Duodenal mucosa (tissue), 2 donors: ENCODE results near the gene EMC7.
"Not testable (repeated sequence)": the region's sequence is repeated elsewhere in the genome, so short reads cannot be mapped to it uniquely, and the experiment has no call there.

Experiments
- H3K27ac ChIP-seq: one replicate; pipeline ENCODE4 v1.7.0; 2013; ENCODE audit warnings: low read depth, low read length
- H3K27me3 ChIP-seq, 2 donors: one replicate each; pipeline ENCODE4 v1.7.0; 2013; ENCODE audit warnings: low read length in 2 of 2, control low read depth in 1 of 2; ENCODE audit not compliant: insufficient read depth in 2 of 2, control insufficient read depth in 1 of 2
- H3K36me3 ChIP-seq, 2 donors: one replicate each; pipeline ENCODE4 v1.7.0; 2013; ENCODE audit warnings: low read length in 2 of 2, control low read depth in 1 of 2; ENCODE audit not compliant: insufficient read depth in 2 of 2, control insufficient read depth in 1 of 2
- H3K4me1 ChIP-seq, 2 donors: one replicate each; pipeline ENCODE4 v1.7.0; 2013; ENCODE audit warnings: low read length in 2 of 2, control low read depth in 1 of 2; ENCODE audit not compliant: insufficient read depth in 2 of 2, control insufficient read depth in 1 of 2
- H3K4me3 ChIP-seq, 2 donors: one replicate each; pipeline ENCODE4 v1.7.0; 2013; ENCODE audit warnings: low read length in 2 of 2, low read depth in 1 of 2
- H3K9ac ChIP-seq, 2 donors: one replicate each; pipeline ENCODE4 v1.7.0; 2013; ENCODE audit warnings: low read length in 2 of 2, low read depth in 1 of 2
- H3K9me3 ChIP-seq, 2 donors: one replicate each; pipeline ENCODE4 v1.7.0; 2013; ENCODE audit warnings: low read length in 2 of 2, control low read depth in 1 of 2; ENCODE audit not compliant: control insufficient read depth in 1 of 2

Gene EMC7

DNA sequence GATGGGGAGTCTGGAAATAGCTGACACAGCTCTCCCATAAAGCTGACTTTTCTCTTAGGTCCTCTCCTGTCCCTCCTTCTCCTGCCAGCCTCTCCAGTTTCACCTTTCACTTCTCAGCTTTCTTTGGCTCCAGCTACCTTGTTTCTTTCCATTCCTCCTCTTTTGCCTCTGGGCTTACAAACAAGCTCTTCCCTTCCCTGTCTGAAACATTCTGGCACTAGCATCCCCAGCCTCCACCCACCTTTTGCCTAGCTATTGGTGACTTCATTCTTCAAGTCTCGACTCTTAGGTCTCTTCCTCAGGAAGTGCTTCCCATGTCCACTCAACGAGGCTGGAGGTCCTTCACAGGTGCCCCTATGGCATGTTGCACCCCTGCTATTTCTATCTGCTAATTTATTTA is 42.2 kb downstream of the EMC7 start:
- H3K36me3 ChIP-seq, result no peaks in the 10 kb centered on the region
- H3K27ac ChIP-seq, result no peak overlapping the region
- H3K9me3 ChIP-seq, result no peaks in the 10 kb centered on the region
- no peak overlapping the region for H3K9ac ChIP-seq
- no peak overlapping the region for H3K4me3 ChIP-seq
- H3K4me1 ChIP-seq, result no peaks in the 10 kb centered on the region
- no peaks in the 10 kb centered on the region for H3K27me3 ChIP-seq

DNA sequence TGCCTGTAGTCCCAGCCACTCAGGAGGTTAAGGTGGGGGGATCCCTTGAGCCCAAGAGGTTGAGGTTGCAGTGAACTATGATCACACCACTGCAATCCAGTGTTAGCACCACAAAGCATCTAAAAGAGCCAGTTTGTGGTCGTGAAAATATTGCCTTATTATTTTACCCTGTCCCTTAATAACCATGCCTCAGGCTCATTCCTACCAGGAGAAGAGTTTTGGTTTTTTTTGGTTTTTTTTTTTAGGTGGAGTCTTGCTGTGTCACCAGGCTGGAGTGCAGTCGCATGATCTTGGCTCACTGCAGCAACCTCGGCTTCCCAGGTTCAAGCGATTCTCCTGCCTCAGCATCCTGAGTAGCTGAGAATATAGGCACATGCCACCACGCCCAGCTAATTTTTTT is 44.8 kb downstream of the EMC7 start:
- Histone ChIP-seq H3K9me3 (peaks cover 0 to 3% of the 10 kb centered on the region in 2 donors), H3K4me3 (no peak overlapping the region), H3K27me3 (no peaks in the 10 kb centered on the region), H3K27ac (no peak overlapping the region), H3K9ac (no peak overlapping the region), H3K4me1 (no peaks in the 10 kb centered on the region), H3K36me3 (no peaks in the 10 kb centered on the region)

DNA sequence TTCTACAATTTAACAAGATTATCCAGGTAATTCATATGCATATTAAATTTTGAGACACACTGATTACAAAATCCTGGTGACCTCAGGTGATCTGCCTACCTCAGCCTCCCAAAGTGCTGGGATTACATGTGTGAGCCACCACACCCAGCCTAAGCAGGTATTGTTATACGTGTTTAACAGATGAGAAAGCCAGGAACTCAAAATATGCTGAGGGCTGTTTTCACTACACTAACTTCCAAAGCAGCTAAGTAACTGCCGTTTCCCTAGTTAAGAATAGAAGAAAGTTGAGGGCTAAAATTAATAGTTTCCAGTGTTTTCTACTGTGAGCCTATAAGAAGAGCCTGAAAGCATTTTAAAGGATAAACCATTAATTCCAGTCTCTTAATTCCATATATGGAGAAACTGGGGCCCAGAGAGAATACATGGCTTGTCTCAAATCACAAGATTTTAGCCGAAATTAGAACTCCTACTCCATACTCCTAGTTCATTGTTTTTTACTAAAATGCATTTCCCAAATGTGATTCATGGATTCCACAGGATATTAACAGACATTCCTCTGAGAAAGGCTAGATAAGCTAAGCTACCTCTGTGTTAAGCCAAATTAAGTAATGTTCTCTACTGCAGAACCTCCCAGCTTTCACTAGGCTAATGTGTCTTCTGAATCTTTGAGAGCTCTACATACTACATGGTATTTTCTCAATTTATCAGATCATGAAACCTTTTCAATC is 45.6 kb downstream of the EMC7 start:
- Histone ChIP-seq H3K4me3 (no peak overlapping the region), H3K36me3 (no peaks in the 10 kb centered on the region), H3K9ac (no peak overlapping the region), H3K4me1 (no peaks in the 10 kb centered on the region), H3K27ac (no peak overlapping the region), H3K27me3 (no peaks in the 10 kb centered on the region), H3K9me3 (peaks cover 0 to 4% of the 10 kb centered on the region in 2 donors)

DNA sequence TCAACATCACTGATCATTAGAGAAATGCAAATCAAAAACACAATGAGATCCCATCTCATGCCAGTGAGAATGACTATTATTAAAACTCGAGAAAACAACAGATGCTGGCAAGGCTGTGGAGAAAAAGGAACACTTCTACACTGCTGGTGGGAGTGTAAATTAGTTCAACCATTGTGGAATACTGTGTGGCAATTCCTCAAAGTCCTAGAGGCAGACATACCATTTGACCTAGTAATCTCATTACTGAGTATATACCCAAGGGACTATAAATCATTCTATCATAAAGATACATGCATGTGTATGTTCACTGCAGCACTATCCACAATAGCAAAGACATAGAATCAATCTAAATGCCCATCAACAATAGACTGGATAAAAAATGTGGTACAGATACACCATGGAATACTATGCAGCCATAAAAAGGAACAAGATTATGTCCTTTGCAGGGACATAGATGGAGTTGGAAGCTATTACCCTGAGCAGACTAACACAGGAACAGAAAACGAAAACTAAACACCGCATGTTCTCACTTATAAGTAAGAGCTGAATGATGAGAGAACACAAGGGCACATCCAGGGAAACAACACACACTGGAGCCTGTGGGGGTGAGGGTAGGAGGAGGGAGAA is 47.5 kb downstream of the EMC7 start:
- Histone ChIP-seq H3K9ac (no peak overlapping the region), H3K27ac (no peak overlapping the region), H3K4me3 (no peak overlapping the region), H3K9me3 (peaks cover 0 to 14% of the 10 kb centered on the region in 2 donors), H3K4me1 (no peaks in the 10 kb centered on the region), H3K27me3 (no peaks in the 10 kb centered on the region), H3K36me3 (no peaks in the 10 kb centered on the region)

DNA sequence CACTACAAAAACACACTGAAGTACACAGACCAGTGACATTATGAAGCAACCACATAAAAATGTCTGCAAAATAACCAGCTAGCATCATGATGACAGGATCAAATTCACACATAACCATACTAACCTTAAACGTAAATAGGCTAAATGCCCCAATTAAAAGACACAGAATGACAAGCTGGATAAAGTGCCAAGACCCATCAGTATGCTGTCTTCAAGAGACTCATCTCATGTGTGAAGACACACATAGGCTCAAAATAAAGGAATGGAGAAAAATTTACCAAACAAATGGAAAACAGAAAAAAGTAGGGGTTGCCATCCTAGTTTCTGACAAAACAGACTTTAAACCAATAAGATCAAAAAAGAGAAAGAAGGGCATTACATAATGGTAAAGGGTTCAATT is 51.3 kb downstream of the EMC7 start:
- H3K4me3 ChIP-seq, H3K27me3 ChIP-seq, H3K9ac ChIP-seq, H3K4me1 ChIP-seq, H3K27ac ChIP-seq, H3K36me3 ChIP-seq: not testable (repeated sequence)
- H3K9me3 ChIP-seq, result peaks cover 0 to 14% of the 10 kb centered on the region in 2 donors

DNA sequence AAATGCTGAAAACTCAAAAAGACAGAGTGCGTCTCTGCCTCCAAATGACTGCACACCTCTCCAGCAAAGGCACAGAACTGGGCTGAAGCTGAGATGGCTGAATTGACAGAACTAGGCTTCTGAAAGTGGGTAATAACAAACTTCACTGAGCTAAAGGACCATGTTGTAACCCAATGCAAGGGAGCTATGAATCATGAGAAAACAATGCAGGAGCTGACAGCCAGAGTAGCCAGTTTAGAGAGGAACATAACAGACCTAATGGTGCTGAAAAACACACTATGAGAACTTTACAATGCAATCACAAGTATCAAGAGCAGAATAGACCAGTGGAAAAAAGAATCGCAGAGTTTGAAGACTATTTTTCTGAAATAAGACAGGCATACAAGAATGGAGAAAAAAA is 52.5 kb downstream of the EMC7 start:
- no peaks in the 10 kb centered on the region for H3K4me1 ChIP-seq
- no peak overlapping the region for H3K4me3 ChIP-seq
- no peak overlapping the region for H3K9ac ChIP-seq
- no peaks in the 10 kb centered on the region for H3K27me3 ChIP-seq
- no peak overlapping the region for H3K27ac ChIP-seq
- no peaks in the 10 kb centered on the region for H3K36me3 ChIP-seq
- H3K9me3 ChIP-seq, result peaks cover 0 to 14% of the 10 kb centered on the region in 2 donors

DNA sequence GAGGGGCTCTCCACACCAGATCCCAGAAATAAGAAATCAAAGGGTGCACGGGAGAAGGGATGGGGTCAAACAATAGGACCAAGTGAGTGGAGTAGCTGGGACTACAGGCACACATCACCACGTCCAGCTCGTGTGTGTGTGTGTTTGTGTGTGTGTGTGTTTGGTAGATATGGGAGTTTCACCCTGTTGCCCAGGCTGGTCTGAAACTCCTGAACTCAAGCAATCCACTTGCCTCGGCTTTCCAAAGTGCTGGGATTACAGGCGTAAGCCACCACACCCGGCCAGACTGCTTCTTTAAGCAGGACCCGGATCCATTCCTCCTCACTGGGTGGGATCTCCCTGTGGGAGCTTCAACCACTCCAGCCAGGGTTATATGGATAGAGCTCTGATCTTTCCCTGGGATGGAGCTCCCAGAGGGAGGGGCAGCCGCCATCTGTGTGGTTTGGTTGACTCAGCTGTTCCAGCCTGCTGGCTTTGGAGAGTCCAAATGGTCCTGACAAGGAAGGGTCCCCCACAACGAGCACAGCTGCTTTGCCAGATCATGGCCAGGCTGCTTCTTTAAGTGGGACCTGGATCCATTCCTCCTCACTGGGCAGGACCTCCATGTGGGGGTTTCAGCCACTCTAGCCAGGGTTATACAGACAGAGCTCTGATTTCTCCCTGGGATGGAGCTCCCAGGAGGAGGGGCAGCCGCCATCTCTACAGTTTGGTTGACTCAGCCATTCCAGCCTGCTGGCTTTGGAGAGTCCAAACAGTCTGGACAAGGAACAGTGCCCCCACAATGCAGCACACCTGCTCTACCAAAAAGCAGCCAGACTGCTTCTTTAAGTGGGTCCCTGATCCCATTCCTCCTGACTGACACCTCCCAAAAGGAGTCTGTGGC is 53.5 kb downstream of the EMC7 start:
- Histone ChIP-seq H3K9me3 (peaks cover 0 to 14% of the 10 kb centered on the region in 2 donors), H3K4me3 (no peak overlapping the region), H3K27me3 (no peaks in the 10 kb centered on the region), H3K27ac (no peak overlapping the region), H3K4me1 (no peaks in the 10 kb centered on the region), H3K36me3 (no peaks in the 10 kb centered on the region), H3K9ac (no peak overlapping the region)

DNA sequence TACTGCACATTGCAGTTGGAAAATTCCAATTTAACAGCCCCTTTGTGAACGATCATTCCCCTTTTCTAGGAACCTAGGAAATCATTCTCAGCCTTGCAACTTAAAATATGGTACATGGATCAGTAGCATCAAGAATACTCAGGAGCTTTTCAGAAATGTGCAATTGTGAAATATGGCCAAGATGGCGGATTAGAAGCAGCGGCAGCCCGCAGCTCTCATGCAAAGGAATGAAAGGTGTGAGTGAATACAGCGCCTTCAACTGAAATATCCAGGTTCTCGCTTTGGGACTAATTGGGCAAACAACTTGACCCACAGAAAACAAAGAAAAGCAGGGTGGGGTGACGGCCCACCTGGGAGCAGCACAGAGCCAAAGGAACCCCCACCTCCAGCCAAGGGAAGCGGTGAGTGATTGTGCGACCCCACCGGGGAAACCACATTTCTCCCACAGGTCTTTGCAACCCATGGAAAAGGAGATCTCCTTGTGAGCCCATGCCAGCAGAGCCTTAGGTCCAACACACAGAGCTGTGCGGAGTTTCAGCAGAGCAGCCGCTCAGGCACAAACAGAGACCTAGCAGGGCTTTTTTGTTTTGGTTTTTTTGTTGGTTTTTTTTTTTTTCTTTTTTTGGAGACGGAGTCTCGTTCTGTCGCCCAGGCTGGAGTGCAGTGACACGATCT is 55.1 kb downstream of the EMC7 start:
- no peak overlapping the region for H3K27ac ChIP-seq
- H3K4me3 ChIP-seq, result no peak overlapping the region

DNA sequence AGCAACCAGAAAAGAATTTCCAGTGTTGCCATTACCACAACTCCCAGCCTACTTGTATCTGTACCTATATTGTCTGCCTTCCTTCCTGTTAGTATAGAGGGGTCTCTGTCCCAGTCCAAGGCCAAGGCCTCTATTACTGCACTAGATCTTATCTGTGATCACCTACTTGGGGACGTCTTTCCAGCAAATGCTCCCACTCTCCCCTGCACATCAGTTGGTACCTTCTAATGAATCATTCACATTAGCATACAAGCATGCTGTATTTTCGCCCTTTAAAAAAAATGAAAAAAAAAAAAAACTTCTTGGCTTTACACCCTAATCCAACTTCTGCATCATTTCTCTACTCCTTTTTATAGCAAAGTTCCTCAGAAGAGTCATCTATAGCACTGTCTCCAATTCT is 57.8 kb downstream of the EMC7 start:
- Histone ChIP-seq H3K4me3 (no peak overlapping the region), H3K9ac (no peak overlapping the region), H3K36me3 (no peaks in the 10 kb centered on the region), H3K27me3 (no peaks in the 10 kb centered on the region), H3K4me1 (peaks cover 7 to 11% of the 10 kb centered on the region in 2 donors), H3K27ac (no peak overlapping the region), H3K9me3 (no peaks in the 10 kb centered on the region)

More for the DNA sequence above, 55.1 kb downstream of the EMC7 start:
- Histone ChIP-seq H3K4me1 (no peaks in the 10 kb centered on the region), H3K36me3 (no peaks in the 10 kb centered on the region), H3K9me3 (peaks cover 0 to 12% of the 10 kb centered on the region in 2 donors), H3K27me3 (no peaks in the 10 kb centered on the region), H3K9ac (no peak overlapping the region)
